C4-2B (cell line): ENCODE results near the gene DHRS2.

Experiments used
- ZFX ChIP-seq: fragments of 450-650 bp; IDR thresholded peaks from 2 replicates; pipeline ENCODE4 v1.6.1; 2017
- TF ChIP-seq, protein P1 (sequence below): fragments of 450-650 bp; conservative IDR thresholded peaks from 2 replicates; pipeline ENCODE4 v1.5.1; 2017; ENCODE audit warnings: mild to moderate bottlenecking

DNA sequence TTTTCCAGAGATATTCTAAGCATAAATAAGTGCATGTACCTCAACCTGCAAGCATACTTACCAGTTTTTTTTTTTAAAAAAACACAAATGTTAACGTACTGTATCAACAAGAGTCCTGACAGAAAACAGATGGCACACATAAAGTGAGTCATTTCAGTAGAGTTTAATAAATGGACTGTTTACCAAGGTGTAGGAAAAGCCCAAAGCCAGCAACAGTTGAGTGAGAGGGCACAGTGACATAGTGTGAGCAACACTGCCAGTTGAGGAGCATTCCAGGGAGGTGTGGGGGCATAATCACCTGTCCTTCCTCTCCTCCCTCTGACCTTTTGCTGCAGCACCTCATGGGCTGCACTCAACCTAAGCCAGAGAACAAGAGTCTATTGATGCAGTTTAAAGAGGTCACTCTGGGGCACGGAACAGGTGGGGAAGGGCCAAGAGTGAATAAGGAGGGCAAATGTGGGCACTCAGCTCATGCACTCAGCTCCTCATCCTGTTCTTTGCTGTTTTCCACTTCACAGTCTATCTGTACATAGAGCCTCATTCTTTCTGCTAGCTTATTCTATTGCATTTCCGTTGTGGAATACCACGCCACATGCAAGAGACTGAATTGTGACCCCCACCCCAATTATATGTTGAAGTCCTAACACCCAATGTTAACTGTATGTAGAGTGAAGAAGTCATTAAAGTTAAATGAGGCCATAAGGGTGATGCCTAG, 29.3 kb downstream of the DHRS2 start:
- TF ChIP-seq, protein P1, sequence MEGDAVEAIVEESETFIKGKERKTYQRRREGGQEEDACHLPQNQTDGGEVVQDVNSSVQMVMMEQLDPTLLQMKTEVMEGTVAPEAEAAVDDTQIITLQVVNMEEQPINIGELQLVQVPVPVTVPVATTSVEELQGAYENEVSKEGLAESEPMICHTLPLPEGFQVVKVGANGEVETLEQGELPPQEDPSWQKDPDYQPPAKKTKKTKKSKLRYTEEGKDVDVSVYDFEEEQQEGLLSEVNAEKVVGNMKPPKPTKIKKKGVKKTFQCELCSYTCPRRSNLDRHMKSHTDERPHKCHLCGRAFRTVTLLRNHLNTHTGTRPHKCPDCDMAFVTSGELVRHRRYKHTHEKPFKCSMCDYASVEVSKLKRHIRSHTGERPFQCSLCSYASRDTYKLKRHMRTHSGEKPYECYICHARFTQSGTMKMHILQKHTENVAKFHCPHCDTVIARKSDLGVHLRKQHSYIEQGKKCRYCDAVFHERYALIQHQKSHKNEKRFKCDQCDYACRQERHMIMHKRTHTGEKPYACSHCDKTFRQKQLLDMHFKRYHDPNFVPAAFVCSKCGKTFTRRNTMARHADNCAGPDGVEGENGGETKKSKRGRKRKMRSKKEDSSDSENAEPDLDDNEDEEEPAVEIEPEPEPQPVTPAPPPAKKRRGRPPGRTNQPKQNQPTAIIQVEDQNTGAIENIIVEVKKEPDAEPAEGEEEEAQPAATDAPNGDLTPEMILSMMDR: no peak
- no peak for TF ChIP-seq ZFX
